Progenitor cell of endocrine pancreas (in vitro differentiated cells): ENCODE measurements around the gene PHOSPHO2. TPM values are rescaled to one million over a fixed set of nuclear protein-coding genes. Genes with fewer than 3 reads are reported as not detected.

Source experiments
- DNase-seq: peaks from one replicate; pipeline ENCODE4 v3.0.0; 2021; ENCODE audit warnings: low spot score; ENCODE audit not compliant: unreplicated experiment
- H3K27ac Mint-ChIP-seq: 2 replicates; pipeline ENCODE4 v1.8.0; 2021; ENCODE audit warnings: mild to moderate bottlenecking, moderate library complexity, mixed read lengths
- H3K27me3 Mint-ChIP-seq: 2 replicates; pipeline ENCODE4 v1.8.0; 2021; ENCODE audit warnings: mixed read lengths
- H3K36me3 Mint-ChIP-seq: 2 replicates; pipeline ENCODE4 v1.8.0; 2022; ENCODE audit warnings: mixed read lengths; ENCODE audit not compliant: insufficient read depth
- H3K4me1 Mint-ChIP-seq: 2 replicates; pipeline ENCODE4 v1.8.0; 2021; ENCODE audit warnings: low read depth, mixed read lengths
- H3K4me3 Mint-ChIP-seq: 2 replicates; pipeline ENCODE4 v1.8.0; 2021; ENCODE audit warnings: low read depth, mild to moderate bottlenecking, moderate library complexity, mixed read lengths
- H3K9me3 Mint-ChIP-seq: 2 replicates; pipeline ENCODE4 v1.8.0; 2021; ENCODE audit warnings: low read depth, mixed read lengths
- total RNA-seq: library from RNA; stranded (reverse); gene quantifications from 2 replicates; pipeline ENCODE4 v1.2.1, GENCODE V29; 2021
- TF ChIP-seq, protein P1 (sequence below): fragments of 200-600 bp; sonication (generic); IDR thresholded peaks from one replicate; pipeline ENCODE4 v1.5.0; 2021; ENCODE audit warnings: antibody characterized with exemption, mild to moderate bottlenecking; ENCODE audit not compliant: unreplicated experiment

The PHOSPHO2 gene
- total RNA-seq, 1 donor from 2014 or later, result 17.3 TPM

DNA sequence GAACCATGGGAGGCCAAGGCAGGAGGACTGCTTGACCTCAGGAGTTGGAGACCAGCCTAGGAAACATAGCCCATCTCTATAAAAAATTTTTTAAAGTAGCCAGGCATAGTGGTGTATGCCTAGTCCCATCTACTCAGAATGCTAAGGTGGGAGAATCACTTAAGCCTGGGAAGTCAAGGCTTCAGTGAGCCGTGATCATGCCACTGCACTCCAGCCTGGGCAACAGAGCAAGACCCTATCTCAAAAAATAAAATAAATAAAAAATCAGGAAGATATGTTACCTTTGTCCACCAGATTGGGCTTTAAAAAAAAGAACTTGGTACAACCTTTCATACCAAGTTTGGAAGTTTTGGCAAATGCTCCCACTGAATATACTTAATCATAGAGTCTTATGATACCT lies 35.4 kb upstream of the PHOSPHO2 start:
- Mint-ChIP-seq H3K4me3 (no peak overlapping the region), H3K4me1 (no peaks in the 10 kb centered on the region), H3K9me3 (no peaks in the 10 kb centered on the region), H3K36me3 (peaks cover 2% of the 10 kb centered on the region), H3K27ac (no peak overlapping the region), H3K27me3 (no peaks in the 10 kb centered on the region)
- DNase-seq, result no peak
- TF ChIP-seq, protein P1, sequence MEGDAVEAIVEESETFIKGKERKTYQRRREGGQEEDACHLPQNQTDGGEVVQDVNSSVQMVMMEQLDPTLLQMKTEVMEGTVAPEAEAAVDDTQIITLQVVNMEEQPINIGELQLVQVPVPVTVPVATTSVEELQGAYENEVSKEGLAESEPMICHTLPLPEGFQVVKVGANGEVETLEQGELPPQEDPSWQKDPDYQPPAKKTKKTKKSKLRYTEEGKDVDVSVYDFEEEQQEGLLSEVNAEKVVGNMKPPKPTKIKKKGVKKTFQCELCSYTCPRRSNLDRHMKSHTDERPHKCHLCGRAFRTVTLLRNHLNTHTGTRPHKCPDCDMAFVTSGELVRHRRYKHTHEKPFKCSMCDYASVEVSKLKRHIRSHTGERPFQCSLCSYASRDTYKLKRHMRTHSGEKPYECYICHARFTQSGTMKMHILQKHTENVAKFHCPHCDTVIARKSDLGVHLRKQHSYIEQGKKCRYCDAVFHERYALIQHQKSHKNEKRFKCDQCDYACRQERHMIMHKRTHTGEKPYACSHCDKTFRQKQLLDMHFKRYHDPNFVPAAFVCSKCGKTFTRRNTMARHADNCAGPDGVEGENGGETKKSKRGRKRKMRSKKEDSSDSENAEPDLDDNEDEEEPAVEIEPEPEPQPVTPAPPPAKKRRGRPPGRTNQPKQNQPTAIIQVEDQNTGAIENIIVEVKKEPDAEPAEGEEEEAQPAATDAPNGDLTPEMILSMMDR, result no peak

DNA sequence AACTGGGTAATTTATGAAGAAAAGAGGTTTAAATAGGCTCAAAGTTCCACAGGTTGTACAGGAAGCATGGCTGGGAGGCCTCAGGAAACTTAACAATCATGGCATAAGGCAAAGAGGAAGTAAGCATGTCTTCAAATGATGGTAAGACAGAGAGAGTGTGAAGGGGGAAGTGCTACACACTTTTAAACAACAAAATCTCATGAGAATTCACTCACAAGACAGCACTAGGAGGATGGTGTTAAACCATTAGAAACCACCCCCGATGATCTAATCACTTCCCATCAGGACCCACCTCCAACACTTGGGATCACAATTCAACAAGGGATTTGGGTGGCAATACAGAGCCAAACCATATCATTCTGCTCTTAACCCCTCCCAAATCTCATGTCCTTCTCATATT lies 34.9 kb upstream of the PHOSPHO2 start:
- H3K4me3 Mint-ChIP-seq, result no peak overlapping the region

DNA sequence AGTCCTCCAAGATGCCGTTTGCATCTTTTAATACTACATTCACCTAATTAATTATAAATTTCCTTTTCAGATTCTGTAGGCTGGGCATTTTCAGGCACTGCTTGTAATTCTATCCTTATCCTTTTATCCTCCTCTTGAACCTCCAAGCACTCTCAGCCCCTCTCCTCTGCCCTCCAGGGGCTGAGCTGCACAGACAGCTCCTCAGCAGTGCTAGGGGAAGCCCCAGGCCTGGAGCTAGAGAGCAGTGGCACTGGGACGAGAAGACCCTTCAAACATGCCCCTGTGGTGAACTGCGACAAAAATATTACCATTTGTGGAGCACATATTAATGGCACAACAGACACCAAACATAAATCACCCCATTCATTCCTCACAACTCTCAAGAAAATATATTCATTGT lies 33.0 kb upstream of the PHOSPHO2 start:
- no peak overlapping the region for H3K27ac Mint-ChIP-seq

More for the DNA sequence above, 34.9 kb upstream of the PHOSPHO2 start:
- H3K4me1 Mint-ChIP-seq, result no peaks in the 10 kb centered on the region
- H3K27me3 Mint-ChIP-seq, result no peaks in the 10 kb centered on the region
- DNase-seq, result no peak
- no peaks in the 10 kb centered on the region for H3K9me3 Mint-ChIP-seq
- TF ChIP-seq, protein P1, result no peak
- no peak overlapping the region for H3K27ac Mint-ChIP-seq
- H3K36me3 Mint-ChIP-seq, result peaks cover 2% of the 10 kb centered on the region

DNA sequence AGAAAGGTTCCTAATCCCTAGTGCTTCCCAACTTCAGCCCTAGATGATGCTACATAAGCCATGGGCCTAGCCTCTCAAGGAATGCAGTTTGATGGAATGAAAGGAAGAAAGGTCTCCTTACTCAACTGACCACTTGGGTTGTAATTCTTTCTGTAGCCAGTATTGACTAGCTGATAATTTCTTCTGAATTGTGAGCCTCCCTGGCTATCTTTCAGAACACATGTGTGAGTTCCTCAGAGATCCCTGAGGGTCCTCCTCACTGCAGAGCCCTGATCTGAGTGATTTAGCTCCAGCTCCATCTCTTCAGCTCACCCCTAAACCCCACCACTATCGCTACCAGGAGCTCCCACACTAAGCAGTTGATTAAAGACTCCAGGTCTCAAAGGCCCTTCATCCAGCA lies 31.5 kb upstream of the PHOSPHO2 start:
- DNase-seq, result no peak
- H3K9me3 Mint-ChIP-seq, result no peaks in the 10 kb centered on the region
- no peak overlapping the region for H3K4me3 Mint-ChIP-seq
- H3K36me3 Mint-ChIP-seq, result peaks cover 5% of the 10 kb centered on the region
- no peaks in the 10 kb centered on the region for H3K4me1 Mint-ChIP-seq
- TF ChIP-seq, protein P1, result no peak
- H3K27me3 Mint-ChIP-seq, result no peaks in the 10 kb centered on the region
- H3K27ac Mint-ChIP-seq, result no peak overlapping the region

More for the DNA sequence above, 33.0 kb upstream of the PHOSPHO2 start:
- no peak for DNase-seq
- no peaks in the 10 kb centered on the region for H3K27me3 Mint-ChIP-seq
- H3K9me3 Mint-ChIP-seq, result no peaks in the 10 kb centered on the region
- TF ChIP-seq, protein P1, result no peak
- H3K36me3 Mint-ChIP-seq, result peaks cover 5% of the 10 kb centered on the region
- H3K4me1 Mint-ChIP-seq, result no peaks in the 10 kb centered on the region
- no peak overlapping the region for H3K4me3 Mint-ChIP-seq

DNA sequence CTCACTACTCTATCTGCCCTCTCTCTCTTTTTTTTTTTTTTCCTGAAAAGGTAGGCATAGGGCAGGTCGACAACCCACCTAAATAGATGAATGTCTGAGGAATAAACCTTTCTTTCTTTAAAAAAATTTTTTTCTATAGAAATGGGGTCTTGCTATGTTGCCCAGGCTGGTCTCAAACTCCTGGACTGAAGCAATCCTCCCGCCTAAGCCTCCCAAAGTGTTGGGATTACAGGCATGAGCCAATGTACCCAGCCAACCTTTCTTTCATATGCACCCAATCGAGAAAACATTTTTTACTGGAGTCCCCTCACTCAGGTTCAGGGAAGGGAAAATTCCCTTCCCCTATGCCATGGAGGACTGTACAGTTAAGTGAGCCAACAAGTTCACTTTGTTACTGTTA lies 31.0 kb upstream of the PHOSPHO2 start:
- H3K36me3 Mint-ChIP-seq, result peaks cover 5% of the 10 kb centered on the region
- no peak overlapping the region for H3K4me3 Mint-ChIP-seq
- peaks cover 2% of the 10 kb centered on the region for H3K4me1 Mint-ChIP-seq
- H3K9me3 Mint-ChIP-seq, result no peaks in the 10 kb centered on the region
- DNase-seq, result no peak
- H3K27ac Mint-ChIP-seq, result no peak overlapping the region
- H3K27me3 Mint-ChIP-seq, result no peaks in the 10 kb centered on the region
- TF ChIP-seq, protein P1, result no peak
